HG03460 (cell line): ENCODE data around the gene HACL1.

ENCODE experiments used
- ATAC-seq: cut with Tn5 transposase; IDR thresholded peaks from one replicate; pipeline ENCODE4 v1.9.1; 2021; ENCODE audit not compliant: unreplicated experiment

Gene HACL1

GRCh38 chr3:15601399-15602145 lies at the start of gene HACL1, which contains the start of gene BTD:
TSS of gene HACL1 (minus strand) at chr3:15601569. CDS start at chr3:15601463, 106 bp downstream.
TSS of gene BTD (plus strand) at chr3:15601745. CDS start at chr3:15635440, 33,695 bp downstream.
- peak; percentile 94 for ATAC-seq

GRCh38 chr3:15649858-15650257 lies 48.5 kb upstream of the HACL1 start:
- no peak for ATAC-seq

- ATAC-seq = no peak
Observed at GRCh38 chr3:15649341-15649740, 48.0 kb upstream of the HACL1 start.

GRCh38 chr3:15647611-15648167 lies 46.3 kb upstream of the HACL1 start:
- ATAC-seq = peak; percentile 95

- ATAC-seq = peak; percentile 13
Observed at GRCh38 chr3:15646851-15647511, 45.6 kb upstream of the HACL1 start.

- ATAC-seq = no peak
Observed at GRCh38 chr3:15645740-15646501, 44.6 kb upstream of the HACL1 start.

- ATAC-seq = no peak
Observed at GRCh38 chr3:15645246-15645645, 43.9 kb upstream of the HACL1 start.

GRCh38 chr3:15638891-15639262 lies 37.5 kb upstream of the HACL1 start:
- ATAC-seq = no peak

GRCh38 chr3:15638193-15638890 lies 37.0 kb upstream of the HACL1 start:
- ATAC-seq = no peak

- ATAC-seq = no peak
Observed at GRCh38 chr3:15637131-15637951, 36.0 kb upstream of the HACL1 start.

- ATAC-seq = no peak
Observed at GRCh38 chr3:15636028-15636709, 34.8 kb upstream of the HACL1 start.

- ATAC-seq = no peak
Observed at GRCh38 chr3:15635121-15635661, 33.8 kb upstream of the HACL1 start.

- ATAC-seq = no peak
Observed at GRCh38 chr3:15634671-15635070, 33.3 kb upstream of the HACL1 start.

GRCh38 chr3:15633766-15634598 lies 32.6 kb upstream of the HACL1 start:
- ATAC-seq = no peak

- ATAC-seq = no peak
Observed at GRCh38 chr3:15633159-15633558, 31.8 kb upstream of the HACL1 start.

GRCh38 chr3:15632212-15632580 lies 30.8 kb upstream of the HACL1 start:
- no peak for ATAC-seq

- ATAC-seq = no peak
Observed at GRCh38 chr3:15631426-15632211, 30.2 kb upstream of the HACL1 start.
